GM13976 (cell line): Measurements from ENCODE around the gene TPCN2.
"Not testable (repeated sequence)": the region's sequence is repeated elsewhere in the genome, so short reads cannot be mapped to it uniquely, and the experiment has no call there.

ENCODE experiments used
- DNase-seq: peaks from one replicate; pipeline ENCODE4 v3.0.0; 2012; ENCODE audit warnings: low spot score
- in situ Hi-C: fragments of 300-500 bp; cut with MboI; formaldehyde crosslinking; loops from one replicate; pipeline ENCODE4 v1.12.0; 2022; ENCODE audit warnings: low sequenced_read_pairs, mixed read lengths, inconsistent platforms; ENCODE audit not compliant: unreplicated experiment
- TF ChIP-seq, protein P1 (sequence below): IDR thresholded peaks from 2 replicates; pipeline ENCODE4 v1.5.1; 2012; ENCODE audit warnings: borderline replicate concordance, mild to moderate bottlenecking; ENCODE audit not compliant: insufficient read depth; ENCODE audit errors: extremely low read depth, missing control alignments, control extremely low read depth

The TPCN2 gene

DNA sequence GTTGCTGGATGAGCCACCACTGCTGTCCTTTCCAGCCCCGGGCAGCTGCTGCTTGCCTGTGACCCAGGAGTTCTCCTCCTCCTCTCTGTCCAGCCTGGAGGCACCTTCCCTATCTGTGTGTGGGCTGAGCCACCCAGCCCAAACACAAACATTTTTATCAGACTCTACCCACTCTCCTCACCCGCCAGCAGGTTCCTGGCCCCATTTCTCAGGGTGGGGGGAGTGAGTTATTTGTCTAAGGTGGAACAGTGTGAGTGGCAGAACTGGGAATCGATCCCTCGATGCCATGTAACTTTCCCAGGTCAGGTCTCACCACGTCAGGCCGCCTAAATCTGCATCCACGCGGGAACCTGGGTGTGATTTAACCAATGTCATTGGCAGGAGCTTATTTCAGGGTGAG is 86.2 kb downstream of the TPCN2 start:
- in situ Hi-C loops, result no loop called here
- DNase-seq, result no peak
- TF ChIP-seq, protein P1, sequence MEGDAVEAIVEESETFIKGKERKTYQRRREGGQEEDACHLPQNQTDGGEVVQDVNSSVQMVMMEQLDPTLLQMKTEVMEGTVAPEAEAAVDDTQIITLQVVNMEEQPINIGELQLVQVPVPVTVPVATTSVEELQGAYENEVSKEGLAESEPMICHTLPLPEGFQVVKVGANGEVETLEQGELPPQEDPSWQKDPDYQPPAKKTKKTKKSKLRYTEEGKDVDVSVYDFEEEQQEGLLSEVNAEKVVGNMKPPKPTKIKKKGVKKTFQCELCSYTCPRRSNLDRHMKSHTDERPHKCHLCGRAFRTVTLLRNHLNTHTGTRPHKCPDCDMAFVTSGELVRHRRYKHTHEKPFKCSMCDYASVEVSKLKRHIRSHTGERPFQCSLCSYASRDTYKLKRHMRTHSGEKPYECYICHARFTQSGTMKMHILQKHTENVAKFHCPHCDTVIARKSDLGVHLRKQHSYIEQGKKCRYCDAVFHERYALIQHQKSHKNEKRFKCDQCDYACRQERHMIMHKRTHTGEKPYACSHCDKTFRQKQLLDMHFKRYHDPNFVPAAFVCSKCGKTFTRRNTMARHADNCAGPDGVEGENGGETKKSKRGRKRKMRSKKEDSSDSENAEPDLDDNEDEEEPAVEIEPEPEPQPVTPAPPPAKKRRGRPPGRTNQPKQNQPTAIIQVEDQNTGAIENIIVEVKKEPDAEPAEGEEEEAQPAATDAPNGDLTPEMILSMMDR, result no peak

DNA sequence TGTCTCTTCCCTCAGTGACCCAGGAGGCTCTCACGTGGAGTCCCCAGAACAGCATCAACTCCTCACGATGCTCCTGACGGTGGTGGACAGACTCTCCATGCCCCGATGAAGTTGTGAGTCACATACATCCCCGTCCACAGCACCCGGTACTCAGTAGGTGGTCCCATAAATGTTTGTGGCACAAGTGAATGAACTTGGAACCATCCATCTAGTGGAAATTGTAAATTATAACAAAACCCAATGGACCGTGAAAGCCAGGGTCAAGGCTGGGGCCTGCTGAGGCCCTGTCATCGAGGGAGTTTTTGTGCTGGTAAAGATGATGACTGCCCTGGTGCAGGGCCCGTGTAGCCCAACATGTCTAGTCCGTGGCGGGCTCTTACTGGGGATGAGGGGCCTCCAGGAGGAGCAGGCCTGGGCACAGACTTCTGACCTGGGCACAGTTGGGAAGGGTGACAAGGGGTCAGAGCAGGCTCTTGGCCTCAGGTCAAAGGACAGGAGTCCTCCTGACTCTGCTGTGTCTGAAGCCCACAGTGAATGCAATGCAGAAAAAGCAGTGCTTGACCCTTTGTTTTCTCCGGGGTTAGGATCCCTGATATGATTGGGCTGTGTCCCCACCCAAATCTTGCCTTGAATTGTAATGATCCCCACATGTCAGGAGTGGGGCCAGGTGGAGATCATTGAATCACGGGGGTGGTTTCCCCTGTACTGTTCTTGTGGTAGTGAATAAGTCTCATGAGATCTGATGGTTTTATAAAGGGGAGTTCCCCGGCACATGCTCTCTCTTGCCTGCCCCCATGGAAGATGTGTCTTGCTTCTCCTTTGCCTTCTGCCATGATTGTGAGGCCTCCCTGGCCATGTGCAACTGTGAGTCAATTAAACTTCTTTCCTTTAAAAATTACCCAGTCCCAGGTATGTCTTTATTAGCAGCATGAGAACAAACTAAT is 87.0 kb downstream of the TPCN2 start:
- in situ Hi-C loops, result no loop called here
- TF ChIP-seq, protein P1, result no peak
- no peak for DNase-seq

DNA sequence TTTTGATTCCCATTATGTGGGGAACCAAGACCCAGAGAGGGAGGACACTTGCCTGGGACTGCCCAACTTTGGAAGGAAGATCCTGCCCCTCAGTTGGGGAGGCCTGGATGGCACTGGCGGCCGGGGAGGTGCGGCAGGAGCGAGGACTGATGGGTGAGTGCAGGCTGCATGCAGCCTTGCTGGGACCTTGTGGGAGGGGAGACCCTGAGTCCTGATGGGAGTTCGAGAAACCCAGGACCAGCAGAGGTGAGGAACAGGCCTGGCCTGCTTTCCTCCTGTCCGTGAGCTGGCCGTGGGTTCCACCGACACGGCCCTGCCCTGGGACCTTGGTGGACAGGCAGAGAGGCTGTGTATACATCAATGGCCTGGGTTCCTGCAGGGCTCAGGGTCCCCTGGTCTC is 87.7 kb downstream of the TPCN2 start:
- in situ Hi-C loops, result no loop called here
- no peak for DNase-seq
- TF ChIP-seq, protein P1, result no peak

DNA sequence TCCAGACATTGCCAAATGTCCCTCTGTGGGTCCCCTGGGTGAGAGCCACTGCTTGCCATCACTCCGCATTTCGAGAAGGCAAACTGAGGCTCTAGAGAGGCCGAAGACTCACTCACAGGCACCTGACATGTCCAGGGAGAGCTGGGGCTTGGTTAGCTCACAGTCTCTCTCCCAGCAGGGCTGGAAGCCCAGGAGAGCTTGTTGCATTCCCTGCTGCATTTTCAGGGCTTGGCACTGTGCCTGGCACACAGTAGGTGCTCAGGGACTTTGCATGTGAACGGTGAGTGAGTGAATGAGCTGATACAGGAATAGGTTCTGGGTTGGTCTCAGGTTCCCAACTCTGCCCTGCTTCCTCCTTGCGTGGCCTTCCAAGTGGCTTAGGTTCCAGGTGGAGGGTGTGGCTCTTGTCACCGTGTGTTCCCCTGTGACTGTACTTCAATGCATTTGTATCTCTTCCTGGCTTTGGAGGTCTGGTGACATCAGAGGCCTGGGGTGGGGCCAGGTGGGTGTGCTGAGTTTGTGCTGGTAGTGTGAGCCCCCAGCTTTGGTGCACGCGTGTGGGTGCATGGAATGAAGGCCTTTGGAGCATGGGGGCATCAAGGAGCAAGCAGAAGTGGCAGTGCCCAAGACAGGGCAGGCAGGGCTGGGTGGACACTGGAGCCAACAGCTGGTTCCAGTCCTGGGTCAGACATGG is 88.6 kb downstream of the TPCN2 start:
- DNase-seq, result no peak
- TF ChIP-seq, protein P1, result no peak
- in situ Hi-C loops, result no loop called here

DNA sequence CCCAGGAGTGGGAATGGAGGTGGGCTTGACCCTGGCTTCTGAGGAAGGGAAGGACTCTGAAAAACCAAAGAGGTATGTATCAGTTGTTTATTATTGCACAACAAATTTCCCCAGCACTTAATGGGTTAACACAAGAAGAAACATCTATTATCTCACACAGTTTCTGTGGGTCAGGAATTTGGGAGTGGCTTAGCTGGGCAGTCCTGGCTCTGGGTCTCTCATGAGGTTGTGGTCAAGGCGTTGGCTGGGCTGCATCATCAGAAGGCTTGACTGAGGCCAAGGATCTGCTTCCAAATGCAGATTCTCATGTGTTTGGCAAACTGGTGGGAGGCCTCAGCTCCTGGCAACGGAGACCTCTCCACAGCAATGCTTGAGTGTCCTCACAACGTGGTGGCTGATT is 89.5 kb downstream of the TPCN2 start:
- no peak for DNase-seq
- in situ Hi-C loops, result no loop called here
- TF ChIP-seq, protein P1, result no peak

DNA sequence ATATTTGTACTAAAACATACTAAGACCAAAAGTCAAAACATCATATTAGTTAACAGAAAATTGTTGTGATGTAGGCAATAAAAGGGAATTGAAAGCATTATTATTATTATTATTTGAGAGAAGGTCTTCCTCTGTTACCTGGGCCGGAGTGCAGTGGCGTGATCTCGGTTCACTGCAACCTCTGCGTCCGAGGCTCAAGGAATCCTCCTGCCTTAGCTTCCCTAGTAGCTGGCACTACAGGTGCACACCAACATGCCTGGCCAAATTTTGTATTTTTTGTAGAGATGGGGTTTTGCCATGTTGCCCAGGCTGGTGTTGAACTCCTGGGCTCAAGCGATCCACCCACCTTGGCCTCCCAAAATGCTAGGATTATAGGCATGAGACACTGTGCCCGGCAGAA is 91.4 kb downstream of the TPCN2 start:
- DNase-seq, in situ Hi-C loops: not testable (repeated sequence)

DNA sequence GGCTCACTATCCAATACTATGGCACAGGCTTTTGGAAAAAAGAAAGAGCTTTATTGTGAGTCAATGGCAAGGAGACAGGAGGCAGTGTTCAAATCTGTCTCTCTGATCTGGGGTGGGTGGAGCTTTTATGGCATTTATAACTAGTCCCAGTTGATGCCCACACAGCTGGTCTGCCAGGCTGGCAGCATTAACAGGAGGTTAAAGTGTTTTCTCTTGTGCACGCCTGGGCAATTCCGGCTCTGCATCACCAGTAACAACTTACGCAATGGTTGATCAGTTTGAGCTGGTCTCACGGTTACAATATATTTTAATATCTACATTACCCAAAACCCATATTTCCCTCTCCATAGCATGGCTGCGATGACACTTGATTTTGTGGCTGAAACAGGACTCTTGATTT is 91.9 kb downstream of the TPCN2 start:
- no peak for DNase-seq
- in situ Hi-C loops, result no loop called here
- TF ChIP-seq, protein P1, result no peak
